ENCODE measurements around the gene TMTC1. TPM values are rescaled to one million over a fixed set of nuclear protein-coding genes. Genes with fewer than 3 reads are reported as not detected.

Gene TMTC1
- total RNA-seq, 1 donor from 2014 or later = not detected

DNA sequence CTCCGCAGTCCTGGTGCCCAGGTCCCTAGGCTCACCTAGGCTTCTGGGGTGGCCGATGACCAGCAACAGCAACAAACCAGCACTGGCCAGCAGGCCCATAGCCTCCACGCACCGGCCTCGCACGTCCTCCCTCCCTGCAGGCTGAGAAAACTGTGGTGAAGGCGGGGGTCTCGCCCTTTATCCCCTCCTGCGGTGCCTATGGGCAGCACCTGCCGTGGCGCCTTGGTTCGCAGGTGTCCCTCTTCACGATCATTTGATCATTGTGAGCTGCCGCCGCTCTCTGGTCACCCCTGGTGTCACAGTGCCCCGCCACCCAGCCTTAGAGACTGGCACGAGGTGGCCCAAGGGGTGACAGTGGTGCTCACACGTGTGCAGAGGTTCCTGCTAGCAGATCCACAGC, 286.2 kb downstream of the TMTC1 start, which contains the start of gene OVCH1:
OVCH1 (minus strand) TSS at position 99 of the 400 bp plus-strand sequence; CDS start at position 99, 0 bp downstream.
- ChIA-PET CTCF (no interaction called here), POLR2A (no interaction called here)
- DNase-seq (no peak), ATAC-seq (ENCODE audit: low read depth) (no peak)
- no peak for TF ChIP-seq CTCF (IDR thresholded peaks at IDR 0.05)
- no peak within 1 kb of the TSS for H3K4me3 Mint-ChIP-seq
- H3K36me3 Mint-ChIP-seq (ENCODE audit: low read depth) = no peaks in the 10 kb centered on the region
- intact Hi-C loops (cut with micrococcal nuclease) = no loop called here
- peaks cover 12% of the 10 kb centered on the region for H3K4me1 Mint-ChIP-seq
- peaks cover 3% of the 10 kb centered on the region for H3K27me3 Mint-ChIP-seq
- H3K27ac Mint-ChIP-seq = no peak within 1 kb of the TSS
- no peaks in the 10 kb centered on the region for H3K9me3 Mint-ChIP-seq

DNA sequence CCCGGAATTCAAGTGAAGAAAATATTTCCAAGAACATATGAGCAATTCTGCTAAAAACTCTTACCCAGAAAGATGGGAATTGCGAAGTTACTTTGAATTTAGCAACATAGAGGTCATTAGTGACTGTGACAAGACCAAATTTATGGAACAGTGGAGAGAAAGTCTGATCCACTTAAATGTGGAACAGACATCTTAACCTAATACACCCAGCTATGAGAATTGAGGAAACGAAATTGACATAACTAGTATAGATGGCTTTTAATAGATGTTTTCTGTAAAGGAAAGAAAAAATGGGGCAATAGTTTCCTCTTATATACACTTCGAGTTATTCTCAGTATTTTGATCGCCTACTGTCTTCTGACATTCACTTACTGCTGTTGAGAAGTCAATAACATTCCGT, 290.9 kb downstream of the TMTC1 start:
- Mint-ChIP-seq H3K36me3 (ENCODE audit: low read depth) (no peaks in the 10 kb centered on the region), H3K27ac (no peak overlapping the region), H3K27me3 (peaks cover 13% of the 10 kb centered on the region), H3K4me1 (no peaks in the 10 kb centered on the region), H3K4me3 (no peak overlapping the region), H3K9me3 (no peaks in the 10 kb centered on the region)
- intact Hi-C loops (cut with micrococcal nuclease) = no loop called here
- no peak for TF ChIP-seq CTCF (IDR thresholded peaks at IDR 0.05)
- DNase-seq = no peak
- ChIA-PET CTCF (no interaction called here), POLR2A (no interaction called here)
- ATAC-seq (ENCODE audit: low read depth) = no peak

DNA sequence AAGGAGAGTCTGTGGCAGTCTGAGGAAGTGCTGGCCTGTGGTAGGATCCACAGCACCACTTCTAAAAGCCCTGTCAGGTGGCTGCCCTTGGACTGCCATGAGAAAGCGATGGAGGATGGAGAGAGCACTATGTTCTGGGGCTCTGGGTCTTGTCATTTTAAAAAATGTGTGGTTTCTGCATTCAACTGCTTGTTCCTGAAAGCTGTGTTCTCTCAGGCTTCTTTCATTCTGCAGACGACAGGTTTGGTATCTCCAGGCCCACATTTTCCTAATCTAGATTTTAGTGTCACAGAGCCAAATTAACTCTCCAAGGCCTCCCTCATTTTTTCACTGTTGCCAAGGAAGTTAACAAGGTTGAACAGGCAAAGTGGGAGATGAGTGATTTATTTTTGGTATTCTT, 296.8 kb downstream of the TMTC1 start:
- CTCF ChIA-PET = no interaction called here
- no peak overlapping the region for H3K27ac Mint-ChIP-seq
- no peak overlapping the region for H3K4me3 Mint-ChIP-seq
- H3K36me3 Mint-ChIP-seq (ENCODE audit: low read depth) = no peaks in the 10 kb centered on the region
- H3K9me3 Mint-ChIP-seq = no peaks in the 10 kb centered on the region
- DNase-seq (no peak), ATAC-seq (ENCODE audit: low read depth) (no peak)
- no peak for TF ChIP-seq CTCF (IDR thresholded peaks at IDR 0.05)
- H3K27me3 Mint-ChIP-seq = peaks cover 12% of the 10 kb centered on the region
- intact Hi-C loops (cut with micrococcal nuclease) = no loop called here
- H3K4me1 Mint-ChIP-seq = no peaks in the 10 kb centered on the region
- POLR2A ChIA-PET = no interaction called here

GRCh38 chr12:29463198-29463597, 320.5 kb downstream of the TMTC1 start:
- Mint-ChIP-seq H3K9me3 (no peaks in the 10 kb centered on the region), H3K4me3 (no peak overlapping the region), H3K4me1 (no peaks in the 10 kb centered on the region), H3K36me3 (ENCODE audit: low read depth) (no peaks in the 10 kb centered on the region), H3K27ac (no peak overlapping the region), H3K27me3 (no peaks in the 10 kb centered on the region)
- no peak for DNase-seq
- ChIA-PET CTCF (no interaction called here), POLR2A (no interaction called here)
- intact Hi-C loops (cut with micrococcal nuclease) = no loop called here
- TF ChIP-seq CTCF (IDR thresholded peaks at IDR 0.05) = no peak
- no peak for ATAC-seq (ENCODE audit: low read depth)

DNA sequence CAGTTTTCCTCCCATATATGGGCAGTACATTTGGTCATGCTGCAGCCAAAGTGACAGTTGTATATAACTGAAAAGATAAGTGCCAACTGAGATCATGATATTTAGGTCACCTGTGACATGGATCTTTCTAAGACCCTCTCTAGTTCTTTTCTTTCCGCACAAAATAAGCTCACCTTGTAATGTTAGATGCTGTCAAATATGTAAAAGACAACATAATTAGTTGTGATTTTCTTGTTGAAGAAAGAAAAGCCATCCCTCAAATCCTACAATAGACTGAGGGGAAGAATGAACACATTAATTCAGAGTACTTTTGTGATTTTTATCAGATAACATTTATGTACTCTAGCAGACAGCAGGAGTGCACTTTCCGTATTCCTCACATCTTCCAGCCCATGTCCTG, 323.7 kb downstream of the TMTC1 start:
- Mint-ChIP-seq H3K9me3 (no peaks in the 10 kb centered on the region), H3K4me1 (no peaks in the 10 kb centered on the region), H3K4me3 (no peak overlapping the region), H3K36me3 (ENCODE audit: low read depth) (no peaks in the 10 kb centered on the region), H3K27ac (no peak overlapping the region), H3K27me3 (no peaks in the 10 kb centered on the region)
- intact Hi-C loops (cut with micrococcal nuclease) = no loop called here
- no peak for TF ChIP-seq CTCF (IDR thresholded peaks at IDR 0.05)
- ChIA-PET POLR2A (no interaction called here), CTCF (no interaction called here)
- no peak for DNase-seq
- no peak for ATAC-seq (ENCODE audit: low read depth)
